Measurements from ENCODE around the gene LRFN5. TPM values are rescaled to one million over a fixed set of nuclear protein-coding genes. Genes with fewer than 3 reads are reported as not detected.

LRFN5 gene
- total RNA-seq, 1 experiment from 2014 or later = 15.8 TPM

DNA sequence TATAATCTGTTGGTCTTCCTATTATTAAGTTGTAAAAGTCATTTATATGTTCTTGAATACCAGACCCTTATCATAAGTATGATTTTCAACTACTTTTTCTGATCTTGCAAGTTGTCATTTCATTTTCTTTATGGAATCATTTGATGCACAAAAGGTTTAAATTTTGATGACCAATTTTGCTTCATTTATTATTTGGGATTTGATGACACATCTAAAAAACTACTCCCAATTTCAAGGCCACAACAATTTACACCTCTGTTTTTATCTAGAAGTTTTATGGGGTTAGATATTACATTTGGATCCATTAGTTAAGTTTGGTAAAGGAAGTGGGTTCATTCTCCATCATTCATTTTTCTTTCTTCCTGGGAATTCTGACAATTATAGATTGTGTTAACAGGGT is 259.2 kb downstream of the LRFN5 start:
- no peak overlapping the region for H3K4me3 Mint-ChIP-seq
- CTCF ChIA-PET = no interaction called here
- H3K4me1 Mint-ChIP-seq = peaks cover 10% of the 10 kb centered on the region
- peaks cover 20% of the 10 kb centered on the region for H3K36me3 Mint-ChIP-seq
- H3K27me3 Mint-ChIP-seq (ENCODE audit: low read depth) = no peaks in the 10 kb centered on the region
- POLR2A ChIA-PET = no interaction called here
- peaks cover 24% of the 10 kb centered on the region for H3K9me3 Mint-ChIP-seq
- ATAC-seq (no peak), DNase-seq (ENCODE audit: low spot score) (no peak)
- TF ChIP-seq ZNF423 (CRISPR knock-in tag; IDR thresholded peaks at IDR 0.05) = no peak
- TF ChIP-seq, protein P1, sequence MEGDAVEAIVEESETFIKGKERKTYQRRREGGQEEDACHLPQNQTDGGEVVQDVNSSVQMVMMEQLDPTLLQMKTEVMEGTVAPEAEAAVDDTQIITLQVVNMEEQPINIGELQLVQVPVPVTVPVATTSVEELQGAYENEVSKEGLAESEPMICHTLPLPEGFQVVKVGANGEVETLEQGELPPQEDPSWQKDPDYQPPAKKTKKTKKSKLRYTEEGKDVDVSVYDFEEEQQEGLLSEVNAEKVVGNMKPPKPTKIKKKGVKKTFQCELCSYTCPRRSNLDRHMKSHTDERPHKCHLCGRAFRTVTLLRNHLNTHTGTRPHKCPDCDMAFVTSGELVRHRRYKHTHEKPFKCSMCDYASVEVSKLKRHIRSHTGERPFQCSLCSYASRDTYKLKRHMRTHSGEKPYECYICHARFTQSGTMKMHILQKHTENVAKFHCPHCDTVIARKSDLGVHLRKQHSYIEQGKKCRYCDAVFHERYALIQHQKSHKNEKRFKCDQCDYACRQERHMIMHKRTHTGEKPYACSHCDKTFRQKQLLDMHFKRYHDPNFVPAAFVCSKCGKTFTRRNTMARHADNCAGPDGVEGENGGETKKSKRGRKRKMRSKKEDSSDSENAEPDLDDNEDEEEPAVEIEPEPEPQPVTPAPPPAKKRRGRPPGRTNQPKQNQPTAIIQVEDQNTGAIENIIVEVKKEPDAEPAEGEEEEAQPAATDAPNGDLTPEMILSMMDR (IDR thresholded peaks at IDR 0.05) = no peak
- no peak for TF ChIP-seq CREB1 (CRISPR knock-in tag; IDR thresholded peaks at IDR 0.05)
- TF ChIP-seq, protein P2, sequence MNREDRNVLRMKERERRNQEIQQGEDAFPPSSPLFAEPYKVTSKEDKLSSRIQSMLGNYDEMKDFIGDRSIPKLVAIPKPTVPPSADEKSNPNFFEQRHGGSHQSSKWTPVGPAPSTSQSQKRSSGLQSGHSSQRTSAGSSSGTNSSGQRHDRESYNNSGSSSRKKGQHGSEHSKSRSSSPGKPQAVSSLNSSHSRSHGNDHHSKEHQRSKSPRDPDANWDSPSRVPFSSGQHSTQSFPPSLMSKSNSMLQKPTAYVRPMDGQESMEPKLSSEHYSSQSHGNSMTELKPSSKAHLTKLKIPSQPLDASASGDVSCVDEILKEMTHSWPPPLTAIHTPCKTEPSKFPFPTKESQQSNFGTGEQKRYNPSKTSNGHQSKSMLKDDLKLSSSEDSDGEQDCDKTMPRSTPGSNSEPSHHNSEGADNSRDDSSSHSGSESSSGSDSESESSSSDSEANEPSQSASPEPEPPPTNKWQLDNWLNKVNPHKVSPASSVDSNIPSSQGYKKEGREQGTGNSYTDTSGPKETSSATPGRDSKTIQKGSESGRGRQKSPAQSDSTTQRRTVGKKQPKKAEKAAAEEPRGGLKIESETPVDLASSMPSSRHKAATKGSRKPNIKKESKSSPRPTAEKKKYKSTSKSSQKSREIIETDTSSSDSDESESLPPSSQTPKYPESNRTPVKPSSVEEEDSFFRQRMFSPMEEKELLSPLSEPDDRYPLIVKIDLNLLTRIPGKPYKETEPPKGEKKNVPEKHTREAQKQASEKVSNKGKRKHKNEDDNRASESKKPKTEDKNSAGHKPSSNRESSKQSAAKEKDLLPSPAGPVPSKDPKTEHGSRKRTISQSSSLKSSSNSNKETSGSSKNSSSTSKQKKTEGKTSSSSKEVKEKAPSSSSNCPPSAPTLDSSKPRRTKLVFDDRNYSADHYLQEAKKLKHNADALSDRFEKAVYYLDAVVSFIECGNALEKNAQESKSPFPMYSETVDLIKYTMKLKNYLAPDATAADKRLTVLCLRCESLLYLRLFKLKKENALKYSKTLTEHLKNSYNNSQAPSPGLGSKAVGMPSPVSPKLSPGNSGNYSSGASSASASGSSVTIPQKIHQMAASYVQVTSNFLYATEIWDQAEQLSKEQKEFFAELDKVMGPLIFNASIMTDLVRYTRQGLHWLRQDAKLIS (CRISPR knock-in tag; IDR thresholded peaks at IDR 0.05; ENCODE audit: borderline replicate concordance) = no peak
- H3K27ac Mint-ChIP-seq = no peak overlapping the region

DNA sequence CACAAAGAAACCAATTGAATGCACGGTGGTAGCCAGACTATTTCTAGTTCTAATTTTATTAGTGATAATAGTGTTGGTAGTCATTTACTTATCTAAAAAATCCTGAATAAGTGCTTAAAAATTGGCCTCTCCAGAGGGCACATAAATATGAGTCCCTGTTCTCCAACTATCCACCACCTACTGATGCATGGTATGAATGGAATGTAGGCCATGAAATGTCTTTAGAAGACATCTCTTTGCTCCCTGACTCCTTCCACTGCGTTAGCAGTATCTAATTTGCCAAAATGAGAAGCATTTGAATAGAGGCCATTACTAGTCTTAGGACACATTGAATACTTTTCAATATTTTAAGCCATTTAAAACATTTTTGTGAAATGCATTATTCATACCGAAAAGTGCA is 261.7 kb downstream of the LRFN5 start:
- ATAC-seq = peak; percentile 80
- CTCF ChIA-PET = no interaction called here
- Mint-ChIP-seq H3K27ac (no peak overlapping the region), H3K27me3 (ENCODE audit: low read depth) (no peaks in the 10 kb centered on the region), H3K36me3 (peaks cover 20% of the 10 kb centered on the region), H3K9me3 (peaks cover 16% of the 10 kb centered on the region), H3K4me3 (no peak overlapping the region), H3K4me1 (peaks cover 8% of the 10 kb centered on the region)
- TF ChIP-seq TEAD1 (CRISPR knock-in tag; IDR thresholded peaks at IDR 0.05) (peak; percentile 77; the same call in 1 of the 2 replicates), MXD4 (CRISPR knock-in tag; IDR thresholded peaks at IDR 0.05; ENCODE audit: borderline replicate concordance) (0 out of 2 replicates have a peak, but pooled peaks have one; percentile 18), NR3C1 (CRISPR knock-in tag; conservative IDR thresholded peaks at IDR 0.05; ENCODE audit: low read depth) (no peak)
- TF ChIP-seq, protein P3, sequence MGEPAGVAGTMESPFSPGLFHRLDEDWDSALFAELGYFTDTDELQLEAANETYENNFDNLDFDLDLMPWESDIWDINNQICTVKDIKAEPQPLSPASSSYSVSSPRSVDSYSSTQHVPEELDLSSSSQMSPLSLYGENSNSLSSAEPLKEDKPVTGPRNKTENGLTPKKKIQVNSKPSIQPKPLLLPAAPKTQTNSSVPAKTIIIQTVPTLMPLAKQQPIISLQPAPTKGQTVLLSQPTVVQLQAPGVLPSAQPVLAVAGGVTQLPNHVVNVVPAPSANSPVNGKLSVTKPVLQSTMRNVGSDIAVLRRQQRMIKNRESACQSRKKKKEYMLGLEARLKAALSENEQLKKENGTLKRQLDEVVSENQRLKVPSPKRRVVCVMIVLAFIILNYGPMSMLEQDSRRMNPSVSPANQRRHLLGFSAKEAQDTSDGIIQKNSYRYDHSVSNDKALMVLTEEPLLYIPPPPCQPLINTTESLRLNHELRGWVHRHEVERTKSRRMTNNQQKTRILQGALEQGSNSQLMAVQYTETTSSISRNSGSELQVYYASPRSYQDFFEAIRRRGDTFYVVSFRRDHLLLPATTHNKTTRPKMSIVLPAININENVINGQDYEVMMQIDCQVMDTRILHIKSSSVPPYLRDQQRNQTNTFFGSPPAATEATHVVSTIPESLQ (CRISPR knock-in tag; IDR thresholded peaks at IDR 0.05) = no peak
- TF ChIP-seq, protein P4, sequence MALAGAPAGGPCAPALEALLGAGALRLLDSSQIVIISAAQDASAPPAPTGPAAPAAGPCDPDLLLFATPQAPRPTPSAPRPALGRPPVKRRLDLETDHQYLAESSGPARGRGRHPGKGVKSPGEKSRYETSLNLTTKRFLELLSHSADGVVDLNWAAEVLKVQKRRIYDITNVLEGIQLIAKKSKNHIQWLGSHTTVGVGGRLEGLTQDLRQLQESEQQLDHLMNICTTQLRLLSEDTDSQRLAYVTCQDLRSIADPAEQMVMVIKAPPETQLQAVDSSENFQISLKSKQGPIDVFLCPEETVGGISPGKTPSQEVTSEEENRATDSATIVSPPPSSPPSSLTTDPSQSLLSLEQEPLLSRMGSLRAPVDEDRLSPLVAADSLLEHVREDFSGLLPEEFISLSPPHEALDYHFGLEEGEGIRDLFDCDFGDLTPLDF (CRISPR knock-in tag; IDR thresholded peaks at IDR 0.05) = no peak
- POLR2A ChIA-PET = no interaction called here
- DNase-seq (ENCODE audit: low spot score) = no peak

DNA sequence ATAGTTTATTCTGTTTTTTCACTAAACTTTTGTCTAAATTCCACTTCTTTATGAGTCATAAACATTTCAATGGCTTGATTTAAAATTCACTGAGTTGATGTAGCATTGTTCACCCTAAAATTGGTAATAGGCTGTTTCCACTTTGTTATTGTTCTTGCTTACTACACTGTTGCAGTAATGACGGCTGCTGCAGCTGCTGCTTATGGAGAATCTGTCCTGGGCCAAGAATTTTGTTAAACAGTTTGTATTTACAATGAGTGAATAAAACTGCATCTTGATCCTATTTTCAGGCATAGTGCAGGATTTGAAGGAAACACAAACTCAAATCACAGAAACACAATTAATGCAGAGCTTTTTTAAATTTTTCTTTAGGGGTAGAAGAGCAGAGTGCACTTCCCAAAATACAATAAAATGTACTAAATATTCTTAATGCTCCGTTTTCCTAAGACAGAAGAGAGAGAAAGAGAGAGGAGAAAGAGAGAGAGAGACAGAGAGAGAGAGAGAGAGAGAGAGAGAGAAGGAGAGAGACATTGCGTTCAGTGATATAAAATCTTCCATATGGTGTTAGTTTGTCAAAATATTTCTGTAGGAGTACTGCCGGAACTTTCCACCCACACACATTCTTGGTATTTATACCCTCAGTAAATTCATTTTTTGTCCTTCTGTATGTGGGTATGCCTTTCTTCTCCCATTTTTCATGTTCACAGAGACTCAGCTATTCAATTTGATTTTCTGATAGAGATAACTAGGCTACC is 266.4 kb downstream of the LRFN5 start:
- ATAC-seq = no peak
- Mint-ChIP-seq H3K4me3 (no peak overlapping the region), H3K4me1 (peaks cover 5% of the 10 kb centered on the region), H3K9me3 (peaks cover 20% of the 10 kb centered on the region), H3K27me3 (ENCODE audit: low read depth) (no peaks in the 10 kb centered on the region), H3K27ac (peak overlapping the region; percentile 41; the same call in 1 of the 2 replicates), H3K36me3 (peaks cover 20% of the 10 kb centered on the region)
- no peak for TF ChIP-seq GRHL2 (CRISPR knock-in tag; IDR thresholded peaks at IDR 0.05; ENCODE audit: insufficient replicate concordance, severe bottlenecking)
- TF ChIP-seq, protein P5, sequence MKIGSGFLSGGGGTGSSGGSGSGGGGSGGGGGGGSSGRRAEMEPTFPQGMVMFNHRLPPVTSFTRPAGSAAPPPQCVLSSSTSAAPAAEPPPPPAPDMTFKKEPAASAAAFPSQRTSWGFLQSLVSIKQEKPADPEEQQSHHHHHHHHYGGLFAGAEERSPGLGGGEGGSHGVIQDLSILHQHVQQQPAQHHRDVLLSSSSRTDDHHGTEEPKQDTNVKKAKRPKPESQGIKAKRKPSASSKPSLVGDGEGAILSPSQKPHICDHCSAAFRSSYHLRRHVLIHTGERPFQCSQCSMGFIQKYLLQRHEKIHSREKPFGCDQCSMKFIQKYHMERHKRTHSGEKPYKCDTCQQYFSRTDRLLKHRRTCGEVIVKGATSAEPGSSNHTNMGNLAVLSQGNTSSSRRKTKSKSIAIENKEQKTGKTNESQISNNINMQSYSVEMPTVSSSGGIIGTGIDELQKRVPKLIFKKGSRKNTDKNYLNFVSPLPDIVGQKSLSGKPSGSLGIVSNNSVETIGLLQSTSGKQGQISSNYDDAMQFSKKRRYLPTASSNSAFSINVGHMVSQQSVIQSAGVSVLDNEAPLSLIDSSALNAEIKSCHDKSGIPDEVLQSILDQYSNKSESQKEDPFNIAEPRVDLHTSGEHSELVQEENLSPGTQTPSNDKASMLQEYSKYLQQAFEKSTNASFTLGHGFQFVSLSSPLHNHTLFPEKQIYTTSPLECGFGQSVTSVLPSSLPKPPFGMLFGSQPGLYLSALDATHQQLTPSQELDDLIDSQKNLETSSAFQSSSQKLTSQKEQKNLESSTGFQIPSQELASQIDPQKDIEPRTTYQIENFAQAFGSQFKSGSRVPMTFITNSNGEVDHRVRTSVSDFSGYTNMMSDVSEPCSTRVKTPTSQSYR (CRISPR knock-in tag; IDR thresholded peaks at IDR 0.05) = no peak
- TF ChIP-seq EMX1 (CRISPR knock-in tag; IDR thresholded peaks at IDR 0.05) = no peak
- no peak for TF ChIP-seq ZNF416 (CRISPR knock-in tag; IDR thresholded peaks at IDR 0.05)
- no peak for TF ChIP-seq TEAD1 (CRISPR knock-in tag; IDR thresholded peaks at IDR 0.05)
- CTCF ChIA-PET = no interaction called here
- POLR2A ChIA-PET = no interaction called here
- no peak for DNase-seq (ENCODE audit: low spot score)
